ENCODE data around the gene SNRNP40. TPM values are rescaled to one million over a fixed set of nuclear protein-coding genes. Genes with fewer than 3 reads are reported as not detected.

Gene SNRNP40
- total and polyA plus RNA-seq, 2 donors (not counting 1 experiment from before 2014, with no cell fraction given): 31.7 to 65.6 TPM

- ChIA-PET CTCF (no interaction called here), POLR2A (no interaction called here)
- no peaks in the 10 kb centered on the region for H3K4me1 Mint-ChIP-seq
- intact Hi-C loops (cut with micrococcal nuclease): no loop called here
- no peak overlapping the region for H2AFZ ChIP-seq (ENCODE audit: insufficient read depth, low read depth, low read length, poor library complexity, severe bottlenecking)
- H3K9ac ChIP-seq (ENCODE audit: low read length): no peak overlapping the region
- no peak overlapping the region for H3K4me2 ChIP-seq (replicated peaks; ENCODE audit: low read depth, low read length, poor library complexity, severe bottlenecking)
- no peaks in the 10 kb centered on the region for H3K4me1 ChIP-seq (ENCODE audit: control insufficient read depth in 2 of 2, insufficient read depth in 2 of 2, low read length in 2 of 2)
- DNase-seq (no peak), ATAC-seq (ENCODE audit: low read depth) (no peak)
- H3K27me3 Mint-ChIP-seq: peaks cover 5% of the 10 kb centered on the region
- peaks cover 0 to 3% (median 0%) of the 10 kb centered on the region in 4 experiments for H3K27me3 ChIP-seq (replicated peaks in 1 of 4; ENCODE audit: control extremely low read depth in 1 of 4, control insufficient read depth in 3 of 4, insufficient read depth in 4 of 4, low read length in 3 of 4)
- WGBS (ENCODE audit: insufficient coverage): 81% methylated on average over 7 of the region's 9 CpGs
- no peak overlapping the region for H3K4me3 Mint-ChIP-seq
- H4K20me1 ChIP-seq (ENCODE audit: control insufficient read depth, insufficient read depth, low read length, poor library complexity, severe bottlenecking): no peaks in the 10 kb centered on the region
- H3K79me2 ChIP-seq (ENCODE audit: control insufficient read depth, insufficient read depth, low read length): no peaks in the 10 kb centered on the region
- no peaks in the 10 kb centered on the region for H3K36me3 ChIP-seq (replicated peaks in 1 of 2; ENCODE audit: control extremely low read depth in 1 of 2, control insufficient read depth in 1 of 2, extremely low read depth in 1 of 2, insufficient read depth in 2 of 2, low read length in 1 of 2)
- H3K27ac Mint-ChIP-seq: no peak overlapping the region
- no peaks in the 10 kb centered on the region for H3K9me3 Mint-ChIP-seq (ENCODE audit: insufficient read depth)
- no peaks in the 10 kb centered on the region for H3K9me3 ChIP-seq (ENCODE audit: control extremely low read depth in 1 of 3, control insufficient read depth in 2 of 3, insufficient read depth in 1 of 3, low read length in 2 of 3)
- no peak overlapping the region for H3K4me3 ChIP-seq (ENCODE audit: control extremely low read depth in 1 of 5, extremely low read depth in 1 of 5, insufficient read depth in 1 of 5, low read depth in 2 of 5, low read length in 4 of 5)
- no peak for TF ChIP-seq EZH2 (IDR thresholded peaks at IDR 0.05; ENCODE audit: borderline replicate concordance, insufficient read depth, low read depth, low read length, poor library complexity, severe bottlenecking)
- no peak overlapping the region for H3K27ac ChIP-seq (ENCODE audit: low read length in 2 of 2)
Observed at GRCh38 chr1:31224068-31224467, 72.5 kb downstream of the SNRNP40 start.

- H3K4me1 Mint-ChIP-seq: no peaks in the 10 kb centered on the region
- DNase-seq (no peak), ATAC-seq (ENCODE audit: low read depth) (no peak)
- no peaks in the 10 kb centered on the region for H3K9me3 Mint-ChIP-seq (ENCODE audit: insufficient read depth)
- no peak overlapping the region for H3K9ac ChIP-seq (ENCODE audit: low read length)
- no peak overlapping the region for H3K27ac ChIP-seq (ENCODE audit: low read length in 2 of 2)
- CTCF ChIA-PET: no interaction called here
- H3K79me2 ChIP-seq (ENCODE audit: control insufficient read depth, insufficient read depth, low read length): no peaks in the 10 kb centered on the region
- H3K4me1 ChIP-seq (ENCODE audit: control insufficient read depth in 2 of 2, insufficient read depth in 2 of 2, low read length in 2 of 2): no peaks in the 10 kb centered on the region
- H2AFZ ChIP-seq (ENCODE audit: insufficient read depth, low read depth, low read length, poor library complexity, severe bottlenecking): no peak overlapping the region
- intact Hi-C loops (cut with micrococcal nuclease): no loop called here
- H3K4me2 ChIP-seq (replicated peaks; ENCODE audit: low read depth, low read length, poor library complexity, severe bottlenecking): no peak overlapping the region
- TF ChIP-seq EZH2 (IDR thresholded peaks at IDR 0.05; ENCODE audit: borderline replicate concordance, insufficient read depth, low read depth, low read length, poor library complexity, severe bottlenecking): no peak
- no peak for TF ChIP-seq CTCF (IDR thresholded peaks at IDR 0.05)
- H3K9me3 ChIP-seq (ENCODE audit: control extremely low read depth in 1 of 3, control insufficient read depth in 2 of 3, insufficient read depth in 1 of 3, low read length in 2 of 3): no peaks in the 10 kb centered on the region
- no peak overlapping the region for H3K27ac Mint-ChIP-seq
- no peaks in the 10 kb centered on the region for H3K36me3 ChIP-seq (replicated peaks in 1 of 2; ENCODE audit: control extremely low read depth in 1 of 2, control insufficient read depth in 1 of 2, extremely low read depth in 1 of 2, insufficient read depth in 2 of 2, low read length in 1 of 2)
- no peak overlapping the region for H3K4me3 ChIP-seq (ENCODE audit: control extremely low read depth in 1 of 5, extremely low read depth in 1 of 5, insufficient read depth in 1 of 5, low read depth in 2 of 5, low read length in 4 of 5)
- H3K27me3 ChIP-seq (replicated peaks in 1 of 4; ENCODE audit: control extremely low read depth in 1 of 4, control insufficient read depth in 3 of 4, insufficient read depth in 4 of 4, low read length in 3 of 4): peaks cover 0 to 3% (median 0%) of the 10 kb centered on the region in 4 experiments
- WGBS (ENCODE audit: insufficient coverage): 74% methylated on average over 3 of the region's 3 CpGs
- H3K4me3 Mint-ChIP-seq: no peak overlapping the region
- POLR2A ChIA-PET: no interaction called here
- H3K27me3 Mint-ChIP-seq: peaks cover 5% of the 10 kb centered on the region
- H4K20me1 ChIP-seq (ENCODE audit: control insufficient read depth, insufficient read depth, low read length, poor library complexity, severe bottlenecking): no peaks in the 10 kb centered on the region
Observed at GRCh38 chr1:31222176-31222575, 74.4 kb downstream of the SNRNP40 start.

Measured in B cell (primary cell).